ENCODE measurements around the gene OR10H5.
"Not testable (repeated sequence)": the region's sequence is repeated elsewhere in the genome, so short reads cannot be mapped to it uniquely, and the experiment has no call there.

Gene OR10H5

GRCh38 chr19:15831626-15832025, 44.2 kb downstream of the OR10H5 start:
- ATAC-seq, result no peak
- DNase-seq (ENCODE audit: low spot score in 2 of 2), result no peak
- Mint-ChIP-seq H3K4me3 (no peak overlapping the region), H3K9me3 (no peaks in the 10 kb centered on the region), H3K36me3 (peaks cover 7% of the 10 kb centered on the region), H3K4me1 (peaks cover 7% of the 10 kb centered on the region), H3K27ac (no peak overlapping the region)

- H3K4me1 Mint-ChIP-seq, result peaks cover 16% of the 10 kb centered on the region
- not testable (repeated sequence) for H3K9me3 Mint-ChIP-seq; H3K27ac Mint-ChIP-seq; DNase-seq (ENCODE audit: low spot score in 2 of 2); ATAC-seq; H3K4me3 Mint-ChIP-seq
- H3K36me3 Mint-ChIP-seq, result peaks cover 12% of the 10 kb centered on the region
Observed at GRCh38 chr19:15834232-15834631, 46.8 kb downstream of the OR10H5 start.

- DNase-seq (ENCODE audit: low spot score in 2 of 2), result peak in 1 of 2 donors; percentile 57
- Mint-ChIP-seq H3K4me1 (peaks cover 21% of the 10 kb centered on the region), H3K36me3 (peaks cover 12% of the 10 kb centered on the region), H3K27ac (peak overlapping the region; percentile 96), H3K4me3 (peak overlapping the region; percentile 79)
- not testable (repeated sequence) for H3K9me3 Mint-ChIP-seq
- ATAC-seq, result peak; percentile 0
Observed at GRCh38 chr19:15835565-15836329, 48.3 kb downstream of the OR10H5 start.

- ATAC-seq (peak; percentile 97), DNase-seq (ENCODE audit: low spot score in 2 of 2) (peak; percentile 79 to 97)
- Mint-ChIP-seq H3K4me3 (peak overlapping the region; percentile 79), H3K36me3 (peaks cover 12% of the 10 kb centered on the region), H3K9me3 (no peaks in the 10 kb centered on the region), H3K4me1 (peaks cover 21% of the 10 kb centered on the region), H3K27ac (peak overlapping the region; percentile 96)
Observed at GRCh38 chr19:15836330-15837220, 49.1 kb downstream of the OR10H5 start.

- DNase-seq (ENCODE audit: low spot score in 2 of 2) (no peak), ATAC-seq (peak; percentile 1)
- no peaks in the 10 kb centered on the region for H3K9me3 Mint-ChIP-seq
- H3K4me1 Mint-ChIP-seq, result peaks cover 24% of the 10 kb centered on the region
- H3K27ac Mint-ChIP-seq, result peak overlapping the region; percentile 96
- peaks cover 12% of the 10 kb centered on the region for H3K36me3 Mint-ChIP-seq
- H3K4me3 Mint-ChIP-seq, result peak overlapping the region; percentile 79
Observed at GRCh38 chr19:15837221-15837731, 49.8 kb downstream of the OR10H5 start.

- Mint-ChIP-seq H3K4me3 (no peak overlapping the region), H3K9me3 (no peaks in the 10 kb centered on the region), H3K4me1 (peaks cover 29% of the 10 kb centered on the region), H3K36me3 (peaks cover 12% of the 10 kb centered on the region), H3K27ac (peak overlapping the region; percentile 74)
- ATAC-seq, result no peak
- no peak for DNase-seq (ENCODE audit: low spot score in 2 of 2)
Observed at GRCh38 chr19:15838351-15838750, 50.9 kb downstream of the OR10H5 start.

- H3K9me3 Mint-ChIP-seq; DNase-seq (ENCODE audit: low spot score in 2 of 2); ATAC-seq; H3K4me3 Mint-ChIP-seq: not testable (repeated sequence)
- Mint-ChIP-seq H3K36me3 (peaks cover 12% of the 10 kb centered on the region), H3K27ac (peak overlapping the region; percentile 30), H3K4me1 (peaks cover 40% of the 10 kb centered on the region)
Observed at GRCh38 chr19:15839888-15840287, 52.4 kb downstream of the OR10H5 start.

GRCh38 chr19:15840833-15841232, 53.4 kb downstream of the OR10H5 start:
- Mint-ChIP-seq H3K4me1 (peaks cover 44% of the 10 kb centered on the region), H3K9me3 (no peaks in the 10 kb centered on the region), H3K36me3 (peaks cover 10% of the 10 kb centered on the region), H3K4me3 (no peak overlapping the region), H3K27ac (no peak overlapping the region)
- DNase-seq (ENCODE audit: low spot score in 2 of 2) (no peak), ATAC-seq (no peak)

- Mint-ChIP-seq H3K9me3 (no peaks in the 10 kb centered on the region), H3K4me1 (peaks cover 41% of the 10 kb centered on the region), H3K27ac (peak overlapping the region; percentile 44), H3K4me3 (no peak overlapping the region), H3K36me3 (peaks cover 2% of the 10 kb centered on the region)
- ATAC-seq (no peak), DNase-seq (ENCODE audit: low spot score in 2 of 2) (no peak)
Observed at GRCh38 chr19:15841875-15842569, 54.6 kb downstream of the OR10H5 start.

- H3K9me3 Mint-ChIP-seq, result no peaks in the 10 kb centered on the region
- H3K27ac Mint-ChIP-seq, result peak overlapping the region; percentile 60
- peaks cover 36% of the 10 kb centered on the region for H3K4me1 Mint-ChIP-seq
- no peaks in the 10 kb centered on the region for H3K36me3 Mint-ChIP-seq
- DNase-seq (ENCODE audit: low spot score in 2 of 2), result no peak
- H3K4me3 Mint-ChIP-seq, result no peak overlapping the region
- ATAC-seq, result no peak
Observed at GRCh38 chr19:15843203-15843893, 55.9 kb downstream of the OR10H5 start.

GRCh38 chr19:15843894-15844222, 56.4 kb downstream of the OR10H5 start:
- H3K4me3 Mint-ChIP-seq; H3K9me3 Mint-ChIP-seq; H3K36me3 Mint-ChIP-seq; DNase-seq (ENCODE audit: low spot score in 2 of 2); ATAC-seq: not testable (repeated sequence)
- Mint-ChIP-seq H3K4me1 (peaks cover 36% of the 10 kb centered on the region), H3K27ac (peak overlapping the region; percentile 60)

GRCh38 chr19:15846923-15847322, 59.5 kb downstream of the OR10H5 start:
- ATAC-seq (no peak), DNase-seq (ENCODE audit: low spot score in 2 of 2) (no peak)
- Mint-ChIP-seq H3K36me3 (no peaks in the 10 kb centered on the region), H3K27ac (no peak overlapping the region), H3K4me3 (no peak overlapping the region), H3K9me3 (no peaks in the 10 kb centered on the region), H3K4me1 (peaks cover 31% of the 10 kb centered on the region)

GRCh38 chr19:15850385-15850784, 62.9 kb downstream of the OR10H5 start:
- no peak for DNase-seq (ENCODE audit: low spot score in 2 of 2)
- Mint-ChIP-seq H3K4me3 (no peak overlapping the region), H3K4me1 (peaks cover 7% of the 10 kb centered on the region), H3K27ac (no peak overlapping the region), H3K9me3 (no peaks in the 10 kb centered on the region), H3K36me3 (no peaks in the 10 kb centered on the region)
- no peak for ATAC-seq
